GM21619 (cell line): ENCODE measurements around the gene ZNF236.

ENCODE experiments used
- ATAC-seq: cut with Tn5 transposase; IDR thresholded peaks from one replicate; pipeline ENCODE4 v1.9.1; 2021; ENCODE audit not compliant: unreplicated experiment

Gene ZNF236

DNA sequence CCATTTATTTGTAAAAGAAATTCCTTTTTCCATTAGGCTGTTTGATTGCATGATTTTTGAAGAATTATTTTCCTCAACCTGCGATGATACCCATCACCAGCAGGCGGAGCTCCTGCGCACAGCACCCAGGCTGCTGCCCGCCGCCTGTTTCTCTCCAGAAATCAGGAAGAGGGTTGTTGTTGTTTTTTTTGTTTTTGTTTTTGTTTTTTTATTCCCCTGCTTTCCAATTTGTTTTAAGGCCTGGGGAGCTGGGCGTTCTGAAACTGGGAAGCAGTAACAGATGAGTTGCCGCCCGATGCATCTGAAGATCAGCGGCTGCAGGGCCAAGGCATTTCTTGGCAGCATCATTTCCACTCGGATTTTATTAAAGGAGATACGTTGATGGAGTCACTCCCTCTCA is 178.2 kb downstream of the ZNF236 start:
- ATAC-seq, result no peak

DNA sequence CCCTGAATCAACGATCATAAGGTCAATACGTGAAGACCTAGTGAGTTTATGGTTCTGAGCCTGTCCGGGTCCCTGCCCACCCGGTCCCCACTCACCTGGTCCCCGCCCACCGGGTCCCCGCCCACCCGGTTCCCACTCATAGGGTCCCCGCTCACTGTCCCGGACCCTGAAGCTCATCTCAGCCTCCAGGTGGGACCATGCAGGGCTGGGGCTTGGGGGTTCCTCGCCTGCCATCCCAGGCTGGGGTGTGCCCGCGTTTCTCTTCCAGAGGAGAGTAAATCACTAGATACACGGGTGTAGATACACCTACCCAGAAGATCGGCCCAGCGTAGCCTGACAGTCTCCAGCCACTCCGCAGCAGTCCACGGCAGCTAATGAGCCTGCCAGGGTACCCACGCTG is 178.7 kb downstream of the ZNF236 start:
- no peak for ATAC-seq

- ATAC-seq, result no peak
Measured at GRCh38 chr18:77001979-77002378, 179.6 kb downstream of the ZNF236 start.

GRCh38 chr18:77002496-77002895 is 180.1 kb downstream of the ZNF236 start:
- no peak for ATAC-seq

DNA sequence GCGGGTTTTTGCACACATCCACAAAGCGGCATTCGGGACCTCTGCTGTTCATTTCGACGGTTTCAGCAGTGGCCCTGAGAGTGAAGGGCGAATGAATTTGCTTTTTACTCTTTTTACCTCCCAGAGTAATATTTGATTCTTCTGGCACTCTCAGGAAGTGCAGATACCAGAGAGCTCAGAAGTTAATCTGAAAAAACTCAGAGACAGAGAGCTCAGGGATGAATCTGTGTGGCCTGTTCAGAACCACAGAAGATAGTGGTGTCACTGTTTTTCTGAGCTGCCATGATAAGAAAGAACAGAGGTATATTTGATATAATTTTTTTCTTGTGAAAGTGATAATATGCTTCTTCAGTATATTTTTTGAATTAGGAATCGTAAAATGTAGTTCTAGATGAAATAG is 181.0 kb downstream of the ZNF236 start:
- ATAC-seq, result no peak

DNA sequence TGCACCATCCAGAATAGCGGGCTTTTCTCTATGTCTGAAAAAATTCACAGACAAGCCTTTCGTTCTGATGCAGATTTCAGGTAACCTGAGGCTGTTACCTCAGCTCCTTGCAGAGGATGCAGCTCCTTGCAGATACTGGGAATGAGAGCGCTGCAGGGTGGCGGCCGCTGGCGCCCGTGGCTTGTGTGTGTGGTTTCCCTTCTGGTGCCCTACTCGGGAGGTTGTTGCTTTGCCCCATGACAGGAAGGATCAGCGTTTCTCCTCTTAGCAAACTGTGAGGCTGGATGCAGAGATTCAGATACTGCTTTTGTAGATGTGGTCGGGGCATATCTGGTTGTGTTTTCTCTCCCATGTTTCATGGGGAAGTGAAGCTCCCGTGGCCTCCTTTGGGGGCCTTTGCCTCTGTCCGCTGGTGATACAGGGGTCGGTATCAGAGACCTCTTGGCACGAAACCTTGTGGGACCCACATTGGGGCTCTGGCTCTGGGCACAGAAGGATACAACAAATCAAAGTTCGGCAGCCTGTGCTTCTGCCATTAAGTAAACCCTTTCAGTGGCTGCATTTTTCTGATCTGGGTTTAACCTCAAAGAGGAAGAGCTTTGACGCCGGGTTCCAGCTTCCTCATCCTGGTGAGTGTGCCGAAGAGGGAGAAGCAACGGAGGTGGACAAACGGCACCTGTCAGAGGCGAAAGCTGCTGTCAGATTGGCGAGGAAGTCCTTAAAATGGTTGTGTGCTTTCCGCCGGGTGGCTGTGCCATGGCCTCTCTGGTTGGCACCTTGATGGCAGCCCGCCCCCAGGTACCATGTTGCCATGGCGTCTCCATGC is 182.4 kb downstream of the ZNF236 start:
- no peak for ATAC-seq

- ATAC-seq, result no peak
Measured at GRCh38 chr18:77005651-77006195, 183.4 kb downstream of the ZNF236 start.

DNA sequence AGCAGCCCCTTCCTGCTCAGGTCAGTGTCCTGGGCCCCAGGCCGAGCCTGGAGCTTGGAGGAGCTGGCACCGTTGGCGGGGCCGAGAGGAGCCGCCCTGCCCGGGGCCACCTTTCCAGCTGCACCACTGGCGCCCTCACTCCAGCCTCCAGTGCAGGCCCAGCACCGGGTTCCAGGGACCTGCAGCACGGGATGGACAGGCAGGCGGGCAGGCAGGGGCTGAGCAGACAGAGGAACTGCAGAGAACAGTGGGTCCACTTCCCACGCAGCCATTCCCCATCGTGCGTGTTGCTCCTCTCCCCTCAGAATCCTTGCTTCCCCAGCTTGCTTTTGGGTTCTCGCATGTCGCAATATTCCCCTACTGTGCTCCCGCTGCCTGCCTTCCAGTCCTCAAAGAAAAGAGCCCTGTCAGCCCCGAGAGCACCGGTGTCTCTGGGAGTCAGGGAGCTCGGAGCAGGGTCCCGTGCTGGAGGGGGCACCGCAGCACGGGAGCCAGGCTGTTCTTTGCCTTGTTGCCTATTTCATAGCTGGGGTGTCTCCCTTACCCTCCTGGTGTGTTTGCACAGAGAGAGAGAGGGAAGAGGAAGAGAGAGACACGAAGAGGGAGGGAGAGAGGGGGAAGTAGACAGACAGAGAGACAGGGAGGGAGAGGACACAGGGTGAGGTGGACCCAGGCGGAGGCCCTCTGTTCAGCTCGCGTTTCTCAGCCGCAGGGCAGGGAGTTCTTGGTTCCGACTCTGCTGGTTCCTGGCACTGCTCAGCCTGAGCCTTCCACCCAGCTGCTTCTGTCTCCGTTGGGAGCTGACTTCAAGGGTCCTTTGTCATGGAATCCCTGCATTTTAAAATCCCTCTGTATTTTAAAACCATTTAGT is 184.2 kb downstream of the ZNF236 start:
- ATAC-seq, result no peak

- no peak for ATAC-seq
Measured at GRCh38 chr18:77007251-77007650, 184.9 kb downstream of the ZNF236 start.

- no peak for ATAC-seq
Measured at GRCh38 chr18:77008006-77008405, 185.6 kb downstream of the ZNF236 start.

DNA sequence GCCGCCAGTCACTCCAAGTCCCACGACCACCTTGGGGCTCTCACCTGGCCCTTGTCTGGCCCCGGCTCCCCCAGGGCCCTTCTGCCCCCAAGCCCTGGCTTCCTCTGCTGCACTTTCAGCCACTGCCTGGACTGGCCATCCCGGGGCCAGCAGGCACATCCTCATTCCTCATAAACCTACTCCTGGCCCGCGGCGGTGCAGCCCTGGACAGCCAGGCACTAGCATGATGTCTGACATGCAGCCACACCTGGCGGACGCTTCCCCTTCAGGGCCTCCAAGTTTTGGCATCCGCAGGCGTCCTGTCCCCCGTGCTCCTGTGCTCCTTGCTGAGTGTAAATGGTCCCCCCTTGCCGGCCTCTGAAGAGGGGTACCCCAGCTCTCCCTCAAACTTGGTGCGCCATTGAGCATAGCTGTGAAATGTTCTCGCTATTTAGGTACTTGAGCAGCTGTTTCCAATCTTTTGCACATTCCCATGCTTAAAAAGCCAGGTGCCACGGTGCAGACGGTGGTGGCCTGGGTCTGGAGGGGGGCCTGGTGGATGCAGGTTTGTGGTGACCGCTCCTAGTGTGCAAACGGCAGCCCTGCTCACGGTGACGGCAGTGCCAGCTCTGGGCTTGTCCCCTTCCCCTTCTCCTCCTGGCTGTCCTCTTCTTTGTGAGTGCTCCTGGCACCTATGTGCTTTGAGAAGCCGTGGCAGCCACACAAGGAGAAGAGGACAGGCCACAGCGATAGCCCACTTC is 186.4 kb downstream of the ZNF236 start:
- no peak for ATAC-seq

- ATAC-seq, result no peak
Measured at GRCh38 chr18:77009675-77010074, 187.3 kb downstream of the ZNF236 start.

DNA sequence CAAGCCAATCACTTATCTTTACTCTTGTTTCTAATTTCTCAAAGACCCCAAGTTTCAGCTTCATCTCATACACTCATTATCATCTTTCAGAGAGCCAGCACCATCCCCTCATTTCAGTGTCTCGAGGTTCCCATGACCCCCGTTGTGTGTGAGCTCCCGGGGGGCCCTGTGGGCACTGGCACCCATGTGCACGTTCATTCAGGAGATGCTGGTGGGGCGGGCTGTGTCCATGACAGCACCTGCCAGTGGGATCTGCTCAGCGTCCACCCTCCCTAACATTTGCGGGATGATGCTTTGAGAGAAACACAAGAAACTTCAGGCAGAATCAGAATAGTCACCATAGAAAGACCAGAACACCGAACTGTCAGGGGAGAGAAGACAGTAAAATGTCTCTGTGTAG is 189.8 kb downstream of the ZNF236 start:
- no peak for ATAC-seq

GRCh38 chr18:77012806-77013541 is 190.6 kb downstream of the ZNF236 start:
- ATAC-seq, result no peak

- no peak for ATAC-seq
Measured at GRCh38 chr18:77013811-77014521, 191.6 kb downstream of the ZNF236 start.

- ATAC-seq, result no peak
Measured at GRCh38 chr18:77014538-77014937, 192.2 kb downstream of the ZNF236 start.

GRCh38 chr18:77015169-77015568 is 192.8 kb downstream of the ZNF236 start:
- ATAC-seq, result no peak

DNA sequence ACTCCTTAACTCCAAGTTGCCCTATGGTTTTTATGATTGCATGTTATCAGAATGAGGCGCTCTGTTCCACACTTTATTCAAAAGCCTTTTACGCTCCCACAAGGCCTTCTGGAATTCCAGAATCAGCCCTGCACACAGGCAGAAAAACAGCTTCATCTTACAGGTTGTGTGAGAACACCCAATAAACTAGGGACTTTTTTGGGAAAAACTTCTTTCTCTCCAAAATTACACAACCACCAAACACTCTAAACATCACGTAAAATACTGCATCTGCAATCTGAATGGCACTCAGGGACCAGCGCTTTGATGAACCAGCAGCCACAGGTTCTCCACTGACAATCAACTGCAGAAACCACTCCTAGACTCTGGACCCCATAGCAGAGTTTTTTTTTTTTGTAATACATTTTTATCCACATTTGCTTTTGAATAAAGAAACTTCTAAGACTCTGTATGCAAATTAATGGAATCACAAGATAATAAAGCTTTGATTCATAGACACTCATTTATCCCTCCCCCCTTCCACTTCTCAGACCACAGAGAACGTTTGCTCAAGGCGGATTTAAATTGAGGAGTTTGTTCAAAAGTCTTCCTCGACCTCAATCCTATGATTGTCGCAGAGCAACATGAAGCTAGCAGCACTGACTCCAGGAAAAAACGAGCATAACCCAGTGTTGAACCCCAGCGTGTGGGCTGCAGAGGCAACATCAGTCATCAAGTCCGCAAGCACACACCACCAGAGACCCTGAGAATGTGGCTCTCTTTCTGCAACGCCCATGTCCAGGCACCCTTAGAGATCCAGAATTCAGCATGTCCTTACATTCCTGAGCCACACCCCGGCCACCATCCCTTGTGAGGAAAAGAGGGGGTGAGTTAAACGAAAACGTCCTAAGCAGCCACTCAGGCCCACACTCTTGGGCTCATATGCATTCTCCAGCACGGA is 193.7 kb downstream of the ZNF236 start:
- ATAC-seq, result no peak

DNA sequence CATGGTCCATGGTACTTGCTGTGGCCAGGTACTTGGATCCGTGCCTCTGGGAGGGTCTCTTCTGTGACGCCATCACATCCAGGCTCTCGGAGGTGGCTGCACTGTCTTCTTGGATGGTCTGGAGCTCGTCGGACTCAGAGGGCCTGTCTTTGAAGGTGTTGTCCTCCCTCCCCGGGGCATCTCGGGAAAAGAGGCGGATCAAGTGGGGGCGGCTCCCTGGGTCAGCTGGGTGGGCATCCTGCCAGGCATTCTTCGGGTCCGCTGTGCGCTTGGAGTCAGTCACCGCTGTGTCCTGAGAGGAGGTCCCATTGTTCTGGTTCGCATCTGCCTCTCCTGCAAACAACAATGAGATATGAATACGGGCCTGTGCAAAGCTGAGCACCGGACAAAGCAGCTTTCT is 194.6 kb downstream of the ZNF236 start:
- ATAC-seq, result no peak
